K562 (cell line): ENCODE results near the gene CPNE8. TPM values are rescaled to one million over a fixed set of nuclear protein-coding genes. Genes with fewer than 3 reads are reported as not detected.

ENCODE experiments used
- ATAC-seq: fragments of 200-7000 bp; cut with Tn5 transposase; 3 replicates; pipeline ENCODE4 v1.9.1; 2020; ENCODE audit warnings: moderate library complexity
- BruUV-seq: library from RNA; stranded (reverse); fragments of 400-500 nt; replicated peaks from 2 replicates; lab custom pipeline; 2021; lab: Mats Ljungman, UMichigan
- CTCF ChIA-PET: fragments of 300-600 bp; formaldehyde crosslinking; extraction: SDS; loops from one replicate; lab custom pipeline; 2021; ENCODE audit warnings: low intra/inter-chr PET ratio; lab: Yijun Ruan, JAX
- POLR2A ChIA-PET: fragments of 300-600, 350-650 bp; sonication (Branson Sonifier 250); formaldehyde crosslinking; extraction: SDS; loops from one replicate; lab custom pipeline; 2021; ENCODE audit warnings: antibody characterized with exemption, inconsistent platforms; lab: Yijun Ruan, JAX
- DNase-seq, 4 experiments: peaks; one replicate each; pipeline versions ENCODE4 v3.0.0 to v3.0.0-alpha.2; 2011 to 2018; ENCODE audit warnings: low spot score in 3 of 4, mixed read lengths in 3 of 4; ENCODE audit errors: extremely low read depth in 1 of 4
- FAIRE-seq: peaks from 2 replicates; lab custom pipeline; 2011; peaks lifted over from hg19 to GRCh38; lab: Jason Lieb, UNC
- H2AFZ ChIP-seq: 2 replicates; pipeline ENCODE4 v1.6.0; 2011; ENCODE audit warnings: low read depth, low read length, control low read depth, inconsistent platforms
- H3K27ac ChIP-seq: fragments of 200-600 bp; 3 replicates; pipeline ENCODE4 v1.8.0; 2011; ENCODE audit warnings: low read depth, mild to moderate bottlenecking, control low read depth, inconsistent platforms, low read length, moderate library complexity, mixed read lengths; ENCODE audit errors: extremely low read depth
- H3K27me3 ChIP-seq, 2 experiments: fragments of 300-600 bp in 1 of 2; 2 replicates in 1 of 2; 3 replicates in 1 of 2; pipeline versions ENCODE4 v1.6.0 to v1.8.0; 2011; ENCODE audit warnings: inconsistent platforms in 2 of 2, low read length in 2 of 2, mild to moderate bottlenecking in 1 of 2, mixed read lengths in 1 of 2, moderate library complexity in 1 of 2; ENCODE audit not compliant: control insufficient read depth in 2 of 2, insufficient read depth in 2 of 2
- H3K36me3 ChIP-seq: fragments of 300-600 bp; 3 replicates; pipeline ENCODE4 v1.8.0; 2011; ENCODE audit warnings: mild to moderate bottlenecking, low read length, inconsistent platforms; ENCODE audit not compliant: control insufficient read depth, insufficient read depth
- H3K4me1 ChIP-seq, 2 experiments: fragments of 200-600 bp in 1 of 2; replicated peaks in 1 of 2; 2 replicates in 1 of 2; 3 replicates in 1 of 2; pipeline versions ENCODE4 v1.5.1 to v1.8.0; 2011; ENCODE audit warnings: inconsistent platforms in 2 of 2, low read length in 2 of 2, mild to moderate bottlenecking in 1 of 2, mixed read lengths in 1 of 2, moderate library complexity in 1 of 2; ENCODE audit not compliant: control insufficient read depth in 2 of 2, insufficient read depth in 2 of 2
- H3K4me2 ChIP-seq: 2 replicates; pipeline ENCODE4 v1.6.1; 2011; ENCODE audit warnings: low read length, control low read depth, inconsistent platforms, mixed read lengths; ENCODE audit not compliant: insufficient read depth
- H3K4me3 ChIP-seq: fragments of 200-600 bp; sonication (generic), shearing (Covaris generic); 2 replicates; pipeline ENCODE4 v1.5.1; 2016; ENCODE audit warnings: control low read depth, inconsistent platforms
- H3K79me2 ChIP-seq: fragments of 200-600 bp; 3 replicates; pipeline ENCODE4 v1.8.0; 2011; ENCODE audit warnings: low read length, inconsistent platforms; ENCODE audit not compliant: control insufficient read depth, insufficient read depth
- H3K9ac ChIP-seq, 2 experiments: 2 replicates each; pipeline versions ENCODE4 v1.6.0 to v1.6.1; 2011; ENCODE audit warnings: low read depth in 2 of 2, low read length in 2 of 2, control low read depth in 1 of 2, inconsistent platforms in 1 of 2, mild to moderate bottlenecking in 1 of 2, mixed read lengths in 1 of 2; ENCODE audit not compliant: insufficient read depth in 1 of 2
- H3K9me1 ChIP-seq: one replicate; pipeline ENCODE4 v1.6.0; 2011; ENCODE audit warnings: inconsistent platforms, mild to moderate bottlenecking, low read length, moderate library complexity; ENCODE audit not compliant: control insufficient read depth, insufficient read depth
- H3K9me3 ChIP-seq: replicated peaks from 2 replicates; pipeline ENCODE4 v1.5.1; 2011; ENCODE audit warnings: low read depth, low read length, inconsistent platforms; ENCODE audit not compliant: control insufficient read depth, insufficient read depth
- H4K20me1 ChIP-seq: replicated peaks from 2 replicates; pipeline ENCODE4 v1.6.1; 2011; ENCODE audit warnings: low read length, inconsistent platforms, mixed read lengths; ENCODE audit not compliant: control insufficient read depth, insufficient read depth
- CEBPB ChIP-seq: fragments of 450-650 bp; IDR thresholded peaks from 2 replicates; pipeline ENCODE4 v1.6.1; 2016; ENCODE audit warnings: missing genetic modification characterization, missing compliant biosample characterization
- DACH1 ChIP-seq: fragments of 450-650 bp; IDR thresholded peaks from 2 replicates; pipeline ENCODE4 v1.6.1; 2018; ENCODE audit not compliant: partially characterized antibody
- HEY1 ChIP-seq: fragments of 250-450 bp; sonication (Bioruptor Pico); IDR thresholded peaks from 2 replicates; pipeline ENCODE4 v1.5.0; 2020; ENCODE audit warnings: mild to moderate bottlenecking, moderate library complexity, borderline replicate concordance
- KAT8 ChIP-seq: fragments of 450-650 bp; IDR thresholded peaks from 2 replicates; pipeline ENCODE4 v1.6.1; 2016; ENCODE audit warnings: low read depth, mild to moderate bottlenecking
- NFRKB ChIP-seq: fragments of 450-650 bp; IDR thresholded peaks from 2 replicates; pipeline ENCODE4 v1.6.1; 2016; ENCODE audit warnings: low read depth
- PHF21A ChIP-seq: fragments of 450-650 bp; IDR thresholded peaks from 2 replicates; pipeline ENCODE4 v1.6.1; 2017; ENCODE audit warnings: low read depth, borderline replicate concordance
- POLR2B ChIP-seq: fragments of 450-650 bp; IDR thresholded peaks from 2 replicates; pipeline ENCODE4 v1.6.1; 2018; ENCODE audit warnings: low read depth; ENCODE audit not compliant: partially characterized antibody
- PPARD ChIP-seq: fragments of 250-450 bp; sonication (Bioruptor Pico); IDR thresholded peaks from 2 replicates; pipeline ENCODE4 v1.8.0; 2022; ENCODE audit warnings: inconsistent platforms, mild to moderate bottlenecking, moderate library complexity
- RBM17 ChIP-seq: fragments of 200-400 bp; formaldehyde crosslinking; IDR thresholded peaks from 2 replicates; pipeline ENCODE4 v1.6.1; 2017; ENCODE audit warnings: low read depth, mild to moderate bottlenecking, low read length, borderline replicate concordance
- TAF7 ChIP-seq: fragments of 450-650 bp; IDR thresholded peaks from 2 replicates; pipeline ENCODE4 v1.6.1; 2016; ENCODE audit warnings: missing genetic modification characterization, missing compliant biosample characterization
- TRIM24 ChIP-seq, 2 experiments: fragments of 450-650 bp; IDR thresholded peaks; 2 replicates each; pipeline ENCODE4 v1.6.1; 2016
- ZHX1 ChIP-seq: fragments of 150-350 bp; conservative IDR thresholded peaks from 2 replicates; pipeline ENCODE4 v1.6.1; 2014; ENCODE audit warnings: low read length
- ZNF586 ChIP-seq: fragments of 450-650 bp; formaldehyde crosslinking; conservative IDR thresholded peaks from 2 replicates; pipeline ENCODE4 v1.4.0; 2020; ENCODE audit warnings: mild to moderate bottlenecking, moderate library complexity
- WGBS: fragments of 100-300 bp; shearing (Covaris generic); methylation state at CpG from one replicate; pipeline ENCODE4 v1.1.6; 2016; ENCODE audit warnings: low coverage, mixed read lengths; ENCODE audit not compliant: insufficient coverage; ENCODE audit errors: missing lambda C conversion rate; 5-methylcytosine and 5-hydroxymethylcytosine counted together
- in situ Hi-C: fragments of 300-500 bp; cut with MboI; formaldehyde crosslinking; loops from 4 replicates; pipeline ENCODE4 v1.15.0; 2018; ENCODE audit warnings: inconsistent platforms, mixed read lengths
- intact Hi-C: fragments of 100-400 bp; cut with micrococcal nuclease; formaldehyde crosslinking; loops from 2 replicates; pipeline ENCODE4 v1.14.2; 2022
- polyA plus RNA-seq, 8 experiments: library from polyadenylated mRNA; depleted of rRNA in 4 of 8; stranded (reverse) in 5 of 8; unstranded in 3 of 8; fragments of >200 nt; fragmentation: Nextera tagmentation in 2 of 8; fragmentation: Illumina TruSeq in 1 of 8; extraction: Ambion mirVana in 2 of 8; extraction: Trizol in 1 of 8; gene quantifications; 2 replicates each; pipeline versions ENCODE4 v1.2.1 to v1.2.3, GENCODE V29; 2011 to 2014; ENCODE audit warnings: inconsistent platforms in 1 of 8, missing spikeins in 1 of 8
- total RNA-seq, 7 experiments: library from RNA; depleted of rRNA in 6 of 7; stranded (reverse); fragments of >200 nt in 6 of 7; fragmentation: Illumina TruSeq in 2 of 7; extraction: Trizol in 2 of 7; gene quantifications; 2 replicates each; pipeline versions ENCODE4 v1.2.1 to v1.2.3, GENCODE V29; 2011 to 2021; ENCODE audit warnings: low replicate concordance in 1 of 7

The CPNE8 gene
- total and polyA plus RNA-seq, 9 of the 15 experiments (the other 6 are each of a cell fraction or from before 2014, with no cell fraction given): 2.4 to 7.0 (median 4.2) TPM

GRCh38 chr12:38771871-38772270 lies 133.5 kb downstream of the CPNE8 start (continued):
- TF ChIP-seq TAF7 (tag) (no peak), ZNF586 (no peak)

GRCh38 chr12:38761636-38762342 lies 143.6 kb downstream of the CPNE8 start:
- DNase-seq (no peak), ATAC-seq (no peak), FAIRE-seq (no peak)
- CTCF ChIA-PET: no interaction called here
- H3K4me1 ChIP-seq: no peaks in the 10 kb centered on the region
- intact Hi-C loops (no loop called here), in situ Hi-C loops (no loop called here)
- H4K20me1 ChIP-seq: no peaks in the 10 kb centered on the region
- no peaks in the 10 kb centered on the region for H3K9me1 ChIP-seq
- H3K4me2 ChIP-seq: no peak overlapping the region
- H3K9ac ChIP-seq: no peak overlapping the region
- H3K36me3 ChIP-seq: no peaks in the 10 kb centered on the region
- no peaks in the 10 kb centered on the region for H3K9me3 ChIP-seq
- no peak overlapping the region for H3K27ac ChIP-seq
- no peaks in the 10 kb centered on the region for H3K79me2 ChIP-seq
- POLR2A ChIA-PET: no interaction called here
- WGBS: 21% methylated on average over 3 of the region's 3 CpGs
- H3K27me3 ChIP-seq: no peaks in the 10 kb centered on the region
- no TSS peak for BruUV-seq
- H2AFZ ChIP-seq: no peak overlapping the region
- no peak overlapping the region for H3K4me3 ChIP-seq
- no peak for TF ChIP-seq PHF21A
- no peak for TF ChIP-seq RBM17
- TF ChIP-seq POLR2B: no peak
- TF ChIP-seq DACH1: no peak
- TF ChIP-seq NFRKB: no peak
- no peak for TF ChIP-seq CEBPB (tag)
- TF ChIP-seq PPARD (CRISPR knock-in tag): no peak
- TF ChIP-seq ZHX1: no peak
- TF ChIP-seq HEY1 (CRISPR knock-in tag): no peak
- no peak for TF ChIP-seq TRIM24 (IDR thresholded peaks at IDR 0.05)
- TF ChIP-seq KAT8: no peak
